ENCODE data around the gene SETBP1. TPM values are rescaled to one million over a fixed set of nuclear protein-coding genes. Genes with fewer than 3 reads are reported as not detected.

Gene SETBP1
- total RNA-seq, 1 donor from 2014 or later = 80.0 TPM

DNA sequence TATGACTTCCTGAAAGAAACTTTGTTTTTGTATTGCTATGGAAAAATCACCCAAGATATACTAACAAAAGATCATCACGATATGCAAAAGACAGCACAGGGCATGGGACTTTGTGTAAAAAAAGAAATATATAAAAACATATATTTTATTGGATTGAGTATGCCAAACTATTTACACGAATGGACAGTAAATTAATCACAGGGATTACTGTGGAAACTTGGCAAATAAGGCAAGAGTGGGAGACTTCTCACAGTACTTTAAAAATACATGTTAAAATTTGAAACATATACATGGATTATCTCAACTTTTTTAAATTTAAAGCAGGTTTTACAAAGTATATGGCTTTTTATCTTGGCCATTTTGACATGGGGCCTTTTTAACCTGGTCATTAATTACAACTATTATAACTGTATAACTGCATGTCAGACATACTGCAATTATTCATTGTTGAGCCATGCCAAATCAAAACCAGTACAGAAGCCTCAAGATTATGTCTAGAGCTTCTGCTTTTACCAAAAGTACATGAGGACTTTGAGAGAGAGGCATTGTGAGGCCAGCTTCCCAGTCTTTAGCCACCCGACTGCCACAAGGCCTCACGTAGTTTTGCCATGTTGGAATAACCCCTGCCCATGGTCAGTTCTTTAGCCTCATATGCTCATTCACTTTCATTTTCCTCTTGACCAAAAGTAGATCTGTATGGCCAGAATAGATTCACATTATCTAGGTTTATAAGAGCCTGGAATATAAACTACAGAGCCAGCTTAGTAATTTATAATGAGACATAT, 419.8 kb downstream of the SETBP1 start:
- H3K4me3 Mint-ChIP-seq (ENCODE audit: unreplicated experiment) = no peak overlapping the region
- no peaks in the 10 kb centered on the region for H3K4me1 Mint-ChIP-seq (ENCODE audit: unreplicated experiment)
- H3K9me3 Mint-ChIP-seq (ENCODE audit: unreplicated experiment) = no peaks in the 10 kb centered on the region
- peaks cover 12% of the 10 kb centered on the region for H3K27me3 Mint-ChIP-seq (ENCODE audit: unreplicated experiment)
- no peak overlapping the region for H3K27ac Mint-ChIP-seq (ENCODE audit: unreplicated experiment)
- DNase-seq (ENCODE audit: extremely low spot score, unreplicated experiment) = no peak
- H3K36me3 Mint-ChIP-seq (ENCODE audit: unreplicated experiment) = no peaks in the 10 kb centered on the region
- TF ChIP-seq, protein P1, sequence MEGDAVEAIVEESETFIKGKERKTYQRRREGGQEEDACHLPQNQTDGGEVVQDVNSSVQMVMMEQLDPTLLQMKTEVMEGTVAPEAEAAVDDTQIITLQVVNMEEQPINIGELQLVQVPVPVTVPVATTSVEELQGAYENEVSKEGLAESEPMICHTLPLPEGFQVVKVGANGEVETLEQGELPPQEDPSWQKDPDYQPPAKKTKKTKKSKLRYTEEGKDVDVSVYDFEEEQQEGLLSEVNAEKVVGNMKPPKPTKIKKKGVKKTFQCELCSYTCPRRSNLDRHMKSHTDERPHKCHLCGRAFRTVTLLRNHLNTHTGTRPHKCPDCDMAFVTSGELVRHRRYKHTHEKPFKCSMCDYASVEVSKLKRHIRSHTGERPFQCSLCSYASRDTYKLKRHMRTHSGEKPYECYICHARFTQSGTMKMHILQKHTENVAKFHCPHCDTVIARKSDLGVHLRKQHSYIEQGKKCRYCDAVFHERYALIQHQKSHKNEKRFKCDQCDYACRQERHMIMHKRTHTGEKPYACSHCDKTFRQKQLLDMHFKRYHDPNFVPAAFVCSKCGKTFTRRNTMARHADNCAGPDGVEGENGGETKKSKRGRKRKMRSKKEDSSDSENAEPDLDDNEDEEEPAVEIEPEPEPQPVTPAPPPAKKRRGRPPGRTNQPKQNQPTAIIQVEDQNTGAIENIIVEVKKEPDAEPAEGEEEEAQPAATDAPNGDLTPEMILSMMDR (IDR thresholded peaks at IDR 0.05) = no peak

DNA sequence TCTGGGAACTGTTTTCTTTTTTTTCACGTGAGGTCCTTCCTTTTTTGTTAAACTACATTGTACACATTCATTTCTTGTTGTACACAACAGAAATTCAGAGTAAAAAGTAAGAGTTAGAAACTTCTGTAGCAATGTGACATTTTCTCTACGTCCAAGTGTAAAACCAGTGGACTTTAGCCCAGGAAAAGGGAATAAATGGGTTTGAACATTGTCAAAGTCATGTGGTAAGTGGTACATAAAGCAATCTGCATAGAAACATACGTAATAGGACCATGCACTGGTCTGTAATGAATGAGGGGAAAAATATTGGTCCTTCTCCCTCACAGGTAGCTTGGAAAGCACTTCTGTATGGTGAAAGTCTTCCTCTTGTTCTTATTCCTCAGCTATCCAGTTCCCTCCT, 421.4 kb downstream of the SETBP1 start:
- no peaks in the 10 kb centered on the region for H3K4me1 Mint-ChIP-seq (ENCODE audit: unreplicated experiment)
- peaks cover 8% of the 10 kb centered on the region for H3K27me3 Mint-ChIP-seq (ENCODE audit: unreplicated experiment)
- TF ChIP-seq, protein P1 (IDR thresholded peaks at IDR 0.05) = no peak
- no peak overlapping the region for H3K4me3 Mint-ChIP-seq (ENCODE audit: unreplicated experiment)
- no peak for DNase-seq (ENCODE audit: extremely low spot score, unreplicated experiment)
- H3K36me3 Mint-ChIP-seq (ENCODE audit: unreplicated experiment) = no peaks in the 10 kb centered on the region
- H3K9me3 Mint-ChIP-seq (ENCODE audit: unreplicated experiment) = no peaks in the 10 kb centered on the region
- no peak overlapping the region for H3K27ac Mint-ChIP-seq (ENCODE audit: unreplicated experiment)

DNA sequence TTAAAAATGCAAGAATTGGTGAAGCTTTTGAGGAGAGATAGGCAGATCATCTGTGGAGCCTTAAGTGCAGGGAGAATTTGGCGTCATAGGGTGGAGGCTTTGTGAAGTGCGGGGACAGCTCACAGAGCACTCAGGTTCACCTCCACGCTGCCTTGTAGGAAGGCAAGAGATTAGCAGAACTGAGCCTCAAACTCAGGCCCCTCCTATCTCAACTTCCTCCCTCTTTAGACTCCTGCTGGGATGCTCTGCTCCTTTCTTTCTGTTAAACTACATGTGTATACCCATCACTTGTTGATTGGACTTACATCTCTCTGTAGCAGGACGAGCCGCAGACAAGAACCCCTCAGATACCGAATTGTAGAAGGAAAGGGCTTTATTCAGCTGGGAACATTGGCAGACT, 422.2 kb downstream of the SETBP1 start:
- H3K27ac Mint-ChIP-seq (ENCODE audit: unreplicated experiment) = no peak overlapping the region
- DNase-seq (ENCODE audit: extremely low spot score, unreplicated experiment) = no peak
- H3K4me3 Mint-ChIP-seq (ENCODE audit: unreplicated experiment) = no peak overlapping the region

DNA sequence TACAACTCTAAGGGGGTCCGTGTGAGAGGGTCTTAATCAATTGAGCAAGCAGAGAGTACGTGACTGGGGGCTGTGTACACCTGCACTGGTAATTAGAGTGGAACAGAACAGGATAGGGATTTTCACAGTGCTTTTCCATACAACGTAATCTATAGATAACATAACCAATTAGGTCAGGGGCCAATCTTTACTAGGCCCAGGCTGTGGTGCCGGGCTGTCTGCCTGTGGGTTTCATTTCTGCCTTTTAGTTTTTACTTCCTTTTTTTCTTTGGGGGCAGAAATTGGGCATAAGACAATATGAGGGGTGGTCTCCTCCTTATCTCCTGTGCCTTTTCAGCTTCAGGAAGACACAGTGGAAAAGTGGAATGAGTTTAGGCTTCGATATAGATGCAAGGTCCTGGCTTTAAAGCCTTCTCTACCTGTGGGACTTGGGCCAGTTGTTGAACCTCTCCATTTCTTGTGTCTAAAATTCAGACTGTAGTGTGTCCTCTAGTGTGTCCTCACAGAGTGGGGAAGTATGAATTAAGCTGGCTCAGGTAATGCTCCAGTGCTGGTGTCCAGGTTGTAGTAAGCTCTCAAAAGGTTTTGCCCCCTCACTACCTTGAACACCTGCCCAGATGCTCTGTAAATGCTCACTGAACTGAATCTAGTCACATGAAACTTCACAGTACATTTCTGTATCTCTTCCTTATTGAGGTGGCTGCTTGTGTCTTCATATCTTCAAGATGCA, 422.8 kb downstream of the SETBP1 start:
- H3K9me3 Mint-ChIP-seq (ENCODE audit: unreplicated experiment) = no peaks in the 10 kb centered on the region
- no peak overlapping the region for H3K4me3 Mint-ChIP-seq (ENCODE audit: unreplicated experiment)

More for the DNA sequence above, 422.2 kb downstream of the SETBP1 start:
- TF ChIP-seq, protein P1 (IDR thresholded peaks at IDR 0.05) = no peak
- peaks cover 4% of the 10 kb centered on the region for H3K27me3 Mint-ChIP-seq (ENCODE audit: unreplicated experiment)
- H3K36me3 Mint-ChIP-seq (ENCODE audit: unreplicated experiment) = no peaks in the 10 kb centered on the region
- H3K9me3 Mint-ChIP-seq (ENCODE audit: unreplicated experiment) = no peaks in the 10 kb centered on the region
- no peaks in the 10 kb centered on the region for H3K4me1 Mint-ChIP-seq (ENCODE audit: unreplicated experiment)

DNA sequence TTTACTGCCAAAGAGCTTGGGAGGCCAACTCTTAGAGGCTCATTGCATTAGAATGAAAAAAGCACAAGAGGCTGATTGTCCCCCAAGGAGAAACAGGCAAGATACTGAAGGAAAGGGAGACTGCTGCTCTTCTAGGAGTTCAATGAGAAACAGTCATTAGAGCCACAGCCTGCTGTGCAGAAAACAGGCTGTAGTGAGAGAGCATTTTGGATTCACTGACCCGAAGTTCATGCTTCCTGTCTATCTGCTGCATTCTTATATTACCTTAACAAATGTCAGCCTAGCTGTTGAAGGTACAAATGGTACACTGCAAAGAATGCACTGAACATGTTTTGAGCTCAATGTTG, 423.3 kb downstream of the SETBP1 start:
- Mint-ChIP-seq H3K36me3 (ENCODE audit: unreplicated experiment) (no peaks in the 10 kb centered on the region), H3K4me3 (ENCODE audit: unreplicated experiment) (no peak overlapping the region), H3K9me3 (ENCODE audit: unreplicated experiment) (no peaks in the 10 kb centered on the region), H3K4me1 (ENCODE audit: unreplicated experiment) (no peaks in the 10 kb centered on the region), H3K27me3 (ENCODE audit: unreplicated experiment) (peaks cover 4% of the 10 kb centered on the region), H3K27ac (ENCODE audit: unreplicated experiment) (no peak overlapping the region)
- TF ChIP-seq, protein P1 (IDR thresholded peaks at IDR 0.05) = no peak
- DNase-seq (ENCODE audit: extremely low spot score, unreplicated experiment) = no peak

More for the DNA sequence above, 422.8 kb downstream of the SETBP1 start:
- H3K36me3 Mint-ChIP-seq (ENCODE audit: unreplicated experiment) = no peaks in the 10 kb centered on the region
- H3K4me1 Mint-ChIP-seq (ENCODE audit: unreplicated experiment) = no peaks in the 10 kb centered on the region
- DNase-seq (ENCODE audit: extremely low spot score, unreplicated experiment) = no peak
- peaks cover 4% of the 10 kb centered on the region for H3K27me3 Mint-ChIP-seq (ENCODE audit: unreplicated experiment)
- TF ChIP-seq, protein P1 (IDR thresholded peaks at IDR 0.05) = no peak
- no peak overlapping the region for H3K27ac Mint-ChIP-seq (ENCODE audit: unreplicated experiment)
